Spleen (tissue), 7 donors: Measurements from ENCODE around the gene STON2.

Experiments
- POLR2A ChIP-seq, 3 donors: fragments of 450-650 bp; IDR thresholded peaks; one replicate each; pipeline ENCODE4 v1.5.1; 2017; ENCODE audit warnings: antibody characterized with exemption in 3 of 3, mild to moderate bottlenecking in 1 of 3
- POLR2AphosphoS5 ChIP-seq, 3 donors: sonication (generic); formaldehyde crosslinking; IDR thresholded peaks; one replicate each; pipeline ENCODE4 v1.5.1; 2017; ENCODE audit warnings: antibody characterized with exemption in 3 of 3
- TF ChIP-seq, protein P1 (sequence below), 11 experiments: fragments of 200-600 bp in 7 of 11; fragments of 450-650 bp in 4 of 11; sonication (generic) in 4 of 11; IDR thresholded peaks in 8 of 11; conservative IDR thresholded peaks in 3 of 11; 1 replicate in 7 of 11; 2 replicates in 4 of 11; pipeline versions ENCODE4 v1.4.0 to v1.8.0; 2016 to 2021; ENCODE audit warnings: antibody characterized with exemption in 11 of 11, inconsistent platforms in 4 of 11, mild to moderate bottlenecking in 1 of 11
- donor health status: DM: no; HTN: no; CAD: no; lungs with moderate emphysema.
- donor health status: DM: no; HTN: no; CAD: no.
- donor health status: DM: no; HTN: no; CAD: no.

GRCh38 chr14:81280136-81280791 lies 119.9 kb downstream of the STON2 start:
- TF ChIP-seq POLR2A (IDR thresholded peaks at IDR 0.05) (no peak), POLR2AphosphoS5 (IDR thresholded peaks at IDR 0.05) (no peak)
- TF ChIP-seq, protein P1, sequence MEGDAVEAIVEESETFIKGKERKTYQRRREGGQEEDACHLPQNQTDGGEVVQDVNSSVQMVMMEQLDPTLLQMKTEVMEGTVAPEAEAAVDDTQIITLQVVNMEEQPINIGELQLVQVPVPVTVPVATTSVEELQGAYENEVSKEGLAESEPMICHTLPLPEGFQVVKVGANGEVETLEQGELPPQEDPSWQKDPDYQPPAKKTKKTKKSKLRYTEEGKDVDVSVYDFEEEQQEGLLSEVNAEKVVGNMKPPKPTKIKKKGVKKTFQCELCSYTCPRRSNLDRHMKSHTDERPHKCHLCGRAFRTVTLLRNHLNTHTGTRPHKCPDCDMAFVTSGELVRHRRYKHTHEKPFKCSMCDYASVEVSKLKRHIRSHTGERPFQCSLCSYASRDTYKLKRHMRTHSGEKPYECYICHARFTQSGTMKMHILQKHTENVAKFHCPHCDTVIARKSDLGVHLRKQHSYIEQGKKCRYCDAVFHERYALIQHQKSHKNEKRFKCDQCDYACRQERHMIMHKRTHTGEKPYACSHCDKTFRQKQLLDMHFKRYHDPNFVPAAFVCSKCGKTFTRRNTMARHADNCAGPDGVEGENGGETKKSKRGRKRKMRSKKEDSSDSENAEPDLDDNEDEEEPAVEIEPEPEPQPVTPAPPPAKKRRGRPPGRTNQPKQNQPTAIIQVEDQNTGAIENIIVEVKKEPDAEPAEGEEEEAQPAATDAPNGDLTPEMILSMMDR (IDR thresholded peaks at IDR 0.05 in 8 of 11, conservative IDR thresholded peaks at IDR 0.05 in 3 of 11) = no peak
